ENCODE data around the gene ZNF630.
"Not testable (repeated sequence)": the region's sequence is repeated elsewhere in the genome, so short reads cannot be mapped to it uniquely, and the experiment has no call there.

The ZNF630 gene

DNA sequence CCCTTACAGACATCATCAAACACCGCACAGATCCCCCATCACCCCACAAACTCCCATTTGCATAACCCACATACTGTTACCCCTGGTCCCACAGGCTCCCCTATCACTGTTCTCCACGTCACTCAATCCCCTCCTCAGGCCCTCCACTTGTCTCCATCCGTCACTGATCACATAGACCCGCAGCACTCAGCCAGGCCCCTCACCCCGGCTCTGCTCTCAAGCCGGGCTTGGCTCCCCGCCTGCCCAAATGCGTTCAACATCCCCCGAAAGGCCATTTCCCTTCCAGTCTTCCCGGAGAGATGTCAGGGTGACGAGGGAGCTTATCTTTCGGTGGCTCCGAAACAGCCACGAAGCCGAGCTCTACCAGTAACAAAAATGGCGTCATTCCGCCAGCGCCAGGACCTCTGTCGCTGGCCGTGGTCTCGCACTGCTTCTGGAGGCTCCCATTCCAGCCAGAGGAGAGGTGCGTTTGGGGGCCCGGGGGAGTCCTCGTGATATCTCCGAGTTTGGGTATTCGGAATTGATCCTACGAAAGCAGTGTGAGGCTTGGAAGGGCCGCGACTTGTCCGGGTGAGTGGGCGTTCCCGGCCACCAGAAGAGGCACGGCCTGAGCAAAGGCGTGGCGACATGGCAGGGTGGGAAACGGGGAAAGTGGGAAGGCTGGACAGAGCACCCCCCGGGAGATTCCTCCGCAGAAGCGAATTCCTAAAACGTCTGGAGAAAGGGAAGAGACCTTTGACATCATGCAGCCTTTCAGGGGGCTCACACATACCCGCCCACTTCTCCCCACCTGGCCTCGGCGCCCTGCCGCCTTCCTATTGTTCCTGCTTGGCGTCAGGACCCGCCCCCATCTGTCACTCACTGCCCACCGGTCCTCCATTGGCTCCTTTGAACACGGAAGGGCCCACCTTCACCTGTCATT lies at the start of gene ZNF630:
ZNF630 (minus strand) TSS at position 577 of the 922 bp plus-strand sequence. CDS start 4,754 bp downstream, outside the sequence.
- DNase-seq, result peak; percentile 76

DNA sequence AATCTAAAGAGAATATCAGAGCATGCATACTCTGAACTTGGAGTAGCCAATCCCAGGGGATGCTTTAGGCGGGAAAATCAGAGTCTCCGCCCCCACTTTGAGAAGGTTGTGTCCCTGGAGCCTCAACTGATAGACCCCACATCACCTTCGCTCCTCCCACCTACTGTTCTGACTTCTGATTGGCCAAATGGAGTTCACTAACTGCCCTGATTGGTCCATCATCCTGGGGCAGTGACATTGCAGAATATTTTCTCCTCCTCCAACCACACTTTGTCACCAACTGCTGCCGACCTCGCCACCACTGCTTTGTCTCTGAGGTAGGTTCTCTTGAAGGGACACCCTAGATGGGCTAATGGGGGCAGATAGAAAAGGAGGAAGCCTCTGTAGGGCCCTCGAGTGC lies 36.3 kb upstream of the ZNF630 start:
- no peak for DNase-seq

DNA sequence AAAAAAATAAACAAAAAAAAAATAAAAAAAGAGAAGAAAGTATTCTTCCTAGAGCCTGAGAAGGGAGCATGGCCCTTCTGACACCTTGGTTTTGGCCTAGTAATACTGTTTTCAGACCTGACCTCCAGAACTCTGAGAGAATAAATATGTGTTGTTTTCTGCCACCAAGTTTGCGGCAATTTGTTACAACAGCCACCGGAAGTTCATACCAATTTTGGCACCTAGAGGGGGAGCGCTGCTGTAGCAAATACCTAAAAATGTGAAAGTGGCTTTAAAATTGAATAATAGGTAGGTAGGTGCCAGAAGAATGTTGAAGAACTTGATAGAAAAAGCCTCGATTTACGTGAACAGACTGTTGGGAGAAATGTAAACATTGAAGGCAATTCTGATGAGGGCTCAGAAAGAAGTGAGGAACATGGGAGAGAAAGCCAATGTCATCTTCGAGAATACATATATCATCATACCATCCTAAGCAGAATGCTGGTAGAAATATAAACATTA lies 31.5 kb upstream of the ZNF630 start:
- DNase-seq, result no peak

DNA sequence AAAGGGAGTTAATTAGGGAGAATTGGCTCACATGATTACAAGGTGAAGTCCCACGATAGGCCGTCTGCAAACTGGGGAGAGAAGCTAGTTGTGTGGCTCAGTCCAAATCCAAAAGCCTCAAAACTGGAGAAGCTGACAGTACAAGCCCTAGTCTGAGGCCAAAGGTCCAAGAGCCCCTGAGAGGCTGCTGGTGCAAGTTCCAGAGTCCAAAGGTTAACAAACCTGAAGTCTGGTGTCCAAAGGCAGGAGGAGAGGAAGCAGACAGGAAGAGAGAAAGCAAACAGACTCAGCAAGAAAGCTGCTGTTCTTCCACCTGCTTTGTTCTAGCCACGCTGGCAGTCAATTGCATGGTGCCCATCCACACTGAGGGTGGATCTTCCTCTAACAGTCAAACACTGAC lies 30.0 kb upstream of the ZNF630 start:
- DNase-seq, result no peak

DNA sequence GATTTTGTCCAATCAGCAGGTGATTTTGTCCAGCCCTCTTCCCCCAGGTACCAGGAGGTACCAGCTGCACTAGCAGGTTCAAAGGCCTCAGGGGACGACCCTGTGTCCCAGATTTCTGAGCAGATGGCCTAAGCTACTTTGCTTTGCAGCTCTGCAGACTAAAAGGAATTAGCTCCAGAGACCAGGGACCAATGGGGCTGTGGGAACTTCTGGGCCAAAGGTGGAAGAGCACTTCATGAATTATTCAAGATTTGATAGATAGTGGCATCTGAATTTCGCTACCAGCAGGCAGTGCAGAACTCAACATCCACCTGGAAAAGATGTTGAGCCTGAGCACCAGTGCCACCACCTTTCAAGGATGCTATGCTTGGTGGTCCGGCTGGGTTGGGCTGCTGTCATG lies 21.1 kb upstream of the ZNF630 start:
- DNase-seq, result not testable (repeated sequence)

DNA sequence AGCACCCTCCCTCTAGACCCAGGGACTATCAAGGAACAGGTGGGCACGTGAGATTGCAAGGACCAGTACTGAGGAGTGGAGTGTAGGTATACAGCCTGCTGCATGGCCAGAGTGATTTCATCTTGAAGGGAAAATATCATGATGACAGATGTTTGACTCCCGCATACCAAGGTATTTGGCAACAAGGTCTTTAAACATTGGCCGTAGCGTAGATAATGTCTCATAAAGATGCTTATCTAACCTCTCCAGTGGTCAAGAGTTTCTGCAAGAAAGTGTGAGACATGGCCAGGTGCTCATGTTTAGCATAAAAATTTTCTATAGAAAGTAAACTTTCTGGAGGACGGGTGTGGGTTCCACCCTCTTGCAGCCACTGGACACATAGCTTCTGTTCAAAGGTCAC lies 18.7 kb upstream of the ZNF630 start:
- DNase-seq, result no peak

DNA sequence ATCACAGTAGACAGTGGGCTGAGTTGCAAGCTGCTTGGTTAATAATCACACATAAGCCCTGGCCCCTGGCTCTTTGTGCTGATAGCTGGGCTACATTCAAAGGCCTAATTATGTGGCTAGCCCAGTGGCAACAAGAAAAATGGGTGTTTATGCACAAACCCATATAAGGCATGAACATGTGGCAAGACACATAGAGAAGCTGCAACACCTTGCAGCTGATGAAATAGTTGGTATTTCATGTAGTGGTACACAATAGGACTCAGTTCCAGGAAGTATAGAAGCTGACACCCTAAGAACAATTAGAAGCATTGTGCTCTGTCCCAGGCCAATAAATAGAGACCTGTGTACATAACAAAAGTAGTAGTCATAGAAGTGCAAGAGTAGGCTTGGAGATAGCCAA lies 14.6 kb upstream of the ZNF630 start:
- no peak for DNase-seq

DNA sequence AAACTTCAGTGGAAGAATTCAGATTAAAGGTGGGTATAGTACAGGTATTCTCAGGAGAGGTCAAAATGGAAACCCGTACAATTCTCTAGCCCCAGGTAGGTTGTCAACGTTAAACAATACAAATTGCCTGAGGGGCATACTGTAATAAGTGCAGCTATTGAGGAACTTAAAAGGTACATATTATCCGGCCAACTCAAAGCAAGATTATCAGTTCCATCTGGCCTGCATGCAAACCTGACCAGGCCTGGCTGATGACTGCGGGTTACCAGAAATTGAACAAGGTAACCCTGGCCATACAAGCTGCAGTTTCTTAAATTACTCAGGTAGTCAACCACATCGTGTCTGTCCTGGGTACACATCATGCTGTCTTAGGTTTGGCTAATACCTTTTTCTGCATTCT lies 12.3 kb upstream of the ZNF630 start:
- DNase-seq, result no peak

DNA sequence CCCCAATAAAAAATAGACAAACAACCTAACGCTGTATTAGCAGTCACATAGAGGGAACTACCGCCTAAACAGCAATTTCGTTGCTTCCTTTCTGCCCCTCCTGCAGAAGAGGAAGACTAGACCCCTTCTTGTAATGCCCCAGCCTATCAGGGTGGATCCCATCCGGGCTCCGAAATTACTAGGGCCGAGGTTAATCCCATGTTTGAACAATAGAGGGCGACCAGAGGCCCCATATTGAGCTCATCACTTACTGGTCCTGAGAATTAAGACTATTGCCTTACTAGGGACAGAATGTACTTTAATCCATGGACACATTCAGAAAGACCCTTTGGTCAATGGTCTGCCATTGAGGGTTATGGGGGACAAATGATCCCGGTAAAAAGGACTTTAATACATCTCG lies 11.8 kb upstream of the ZNF630 start:
- DNase-seq, result no peak

DNA sequence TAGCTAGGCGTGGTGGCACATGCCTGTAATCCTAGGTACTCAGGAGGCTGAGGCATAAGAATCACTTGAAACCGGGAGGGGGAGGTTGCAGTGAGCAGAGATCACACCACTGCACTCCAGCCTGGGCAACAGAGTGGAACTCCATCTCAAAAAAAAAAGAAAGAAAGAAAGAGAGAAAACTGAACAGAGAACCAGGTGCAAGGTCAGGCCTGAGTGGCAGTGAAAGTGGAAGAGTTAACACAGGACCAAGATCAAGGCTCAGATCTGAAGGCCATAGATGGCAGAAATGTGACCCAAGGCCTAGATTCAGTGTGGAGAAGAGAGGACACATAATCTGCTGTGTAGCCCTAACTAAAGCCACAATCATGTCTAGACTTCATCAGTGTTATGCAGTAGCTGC lies 4.9 kb upstream of the ZNF630 start:
- no peak for DNase-seq

DNA sequence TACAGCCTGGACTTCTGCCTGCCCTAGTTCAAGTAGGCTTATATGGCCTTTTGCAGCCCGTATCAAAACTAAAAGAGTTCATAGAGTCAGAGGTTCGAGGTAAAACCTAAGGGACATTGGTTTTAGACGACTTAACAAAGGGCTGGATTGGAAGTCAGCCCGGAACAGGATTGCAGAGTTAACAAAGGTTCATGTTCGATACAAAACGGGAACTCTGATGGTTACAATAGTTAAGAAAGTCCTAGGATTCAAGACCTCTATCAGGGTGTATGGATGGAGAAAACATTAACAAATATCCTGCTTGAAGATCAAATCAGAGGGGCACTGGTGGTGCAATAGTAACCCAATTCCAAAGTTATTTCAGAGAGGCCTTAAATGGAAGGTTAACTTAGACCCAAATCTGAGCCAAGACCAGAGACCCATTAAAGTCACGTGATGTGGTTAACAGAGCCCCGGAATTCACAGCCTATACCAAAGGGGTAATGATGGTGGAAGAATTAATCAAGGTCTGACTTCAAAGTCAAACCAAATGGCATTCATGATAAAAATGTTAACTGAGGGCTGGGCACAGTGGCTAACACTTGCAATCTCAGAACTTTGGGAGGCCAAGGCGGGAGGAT lies 656 bp upstream of the ZNF630 start:
- DNase-seq, result no peak

DNA sequence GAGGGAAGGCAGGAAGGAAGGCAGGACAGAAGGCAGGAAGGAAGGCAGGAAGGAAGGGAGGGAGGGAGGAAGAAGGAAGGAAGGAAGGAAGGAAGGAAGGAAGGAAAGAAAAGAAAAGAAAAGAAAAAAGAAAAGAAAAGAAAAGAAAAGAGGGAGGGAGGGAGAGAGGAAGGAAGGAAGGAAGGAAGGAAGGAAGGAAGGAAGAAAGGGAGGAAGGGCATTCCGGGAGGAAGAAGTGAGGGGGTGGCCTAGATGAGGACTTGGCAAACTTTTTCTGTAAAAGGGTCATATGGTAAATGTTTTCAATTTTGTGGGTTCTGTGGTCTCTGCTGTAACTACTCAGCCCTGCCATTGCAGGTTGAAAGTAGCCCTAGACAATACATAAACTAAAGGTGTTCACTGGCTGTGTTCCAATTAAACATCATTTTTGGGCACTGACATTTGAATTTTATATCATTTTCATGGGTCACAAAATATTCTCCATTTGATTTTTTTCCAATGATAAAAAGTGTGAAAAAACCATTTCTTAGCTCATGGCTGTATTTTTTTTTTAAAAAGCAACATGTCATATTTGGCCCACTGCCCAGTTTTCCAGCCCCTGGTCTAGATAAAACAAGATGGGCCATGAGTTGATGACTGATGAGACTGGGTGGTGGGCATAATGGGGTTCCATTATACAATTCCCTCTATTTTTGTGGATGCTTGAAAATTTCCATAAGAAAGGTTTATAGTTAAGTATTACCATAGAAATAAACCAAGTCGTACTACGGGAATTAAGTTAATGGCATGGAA lies 3.1 kb downstream of the ZNF630 start:
- DNase-seq, result no peak

DNA sequence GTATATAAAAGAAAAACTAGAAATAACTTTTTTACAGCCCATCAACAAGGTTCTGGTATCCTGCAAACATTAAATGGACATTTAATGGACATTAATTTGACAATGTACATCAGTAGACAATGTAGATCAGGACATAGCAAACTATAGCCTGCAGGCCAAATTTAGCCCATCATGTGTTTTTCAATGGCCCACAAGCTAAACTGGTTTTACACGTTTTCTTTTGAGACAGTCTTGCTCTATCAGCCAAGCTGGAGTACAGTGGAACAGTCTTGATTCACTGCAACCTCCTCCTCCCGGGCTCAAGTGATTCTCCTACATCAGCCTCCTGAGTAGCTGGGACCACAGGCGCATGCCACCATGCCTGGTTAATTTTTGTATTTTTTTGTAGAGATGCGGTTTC lies 7.2 kb downstream of the ZNF630 start:
- no peak for DNase-seq

DNA sequence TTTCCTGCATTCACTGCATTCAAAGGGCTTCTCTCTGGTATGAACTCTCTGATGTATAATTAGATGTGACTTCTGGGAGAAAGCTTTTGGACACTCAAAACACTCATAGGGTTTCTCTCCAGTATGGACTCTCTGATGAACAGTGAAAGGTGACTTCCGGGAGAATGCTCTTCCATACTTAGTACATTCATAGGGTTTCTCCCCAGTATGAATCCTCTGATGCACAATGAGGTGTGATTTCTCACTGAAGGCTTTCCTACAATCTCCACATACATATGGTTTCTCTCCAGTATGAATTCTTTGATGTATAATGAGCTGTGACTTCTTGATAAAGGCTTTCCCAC lies 12.2 kb downstream of the ZNF630 start:
- DNase-seq, result no peak

DNA sequence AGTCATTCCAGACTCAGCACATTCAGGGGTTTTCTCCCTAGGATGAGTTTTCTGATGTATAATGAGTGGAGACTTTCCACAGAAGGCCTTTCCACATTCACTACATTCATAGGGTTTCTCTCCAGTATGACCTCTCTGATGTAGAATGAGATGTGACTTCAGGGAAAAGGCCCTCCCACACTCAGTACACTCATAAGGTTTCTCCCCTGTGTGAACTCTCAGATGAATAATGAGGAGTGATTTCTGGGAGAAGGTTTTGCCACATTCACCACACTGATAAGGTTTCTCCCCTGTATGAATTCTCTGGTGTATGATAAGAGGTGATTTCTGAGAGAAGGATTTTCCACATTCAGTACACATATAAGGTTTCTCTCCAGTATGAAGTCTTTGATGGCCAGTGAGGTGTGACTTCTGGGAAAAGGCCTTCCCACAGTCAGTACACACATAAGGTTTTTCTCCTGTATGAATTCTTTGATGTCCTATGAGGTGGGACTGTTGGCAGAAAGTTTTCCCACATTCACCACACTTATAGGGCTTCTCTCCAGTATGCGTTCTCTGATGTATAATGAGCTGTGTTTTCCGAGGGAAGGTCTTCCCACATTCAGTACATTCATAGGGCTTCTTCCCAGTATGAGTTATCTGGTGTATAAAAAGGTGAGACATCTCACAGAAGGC lies 12.7 kb downstream of the ZNF630 start:
- no peak for DNase-seq

DNA sequence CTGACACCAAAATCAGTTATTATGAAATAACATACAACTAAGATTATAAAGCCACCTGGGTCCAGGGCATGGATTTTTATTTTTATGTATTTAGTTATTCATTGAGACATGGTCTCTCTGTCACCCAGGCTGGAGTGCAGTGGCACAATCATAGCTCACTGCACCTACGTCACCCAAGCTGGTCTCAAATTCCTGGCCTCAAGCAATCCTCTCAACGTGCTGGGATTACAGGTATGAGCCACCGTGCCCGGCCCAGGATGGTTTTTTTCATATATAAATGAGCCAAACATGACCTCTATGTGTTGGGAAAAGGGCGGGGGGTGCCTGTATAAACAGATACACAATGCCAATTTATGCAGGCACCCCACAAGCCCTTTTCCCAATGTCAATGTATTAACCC lies 24.6 kb downstream of the ZNF630 start:
- DNase-seq, result no peak

DNA sequence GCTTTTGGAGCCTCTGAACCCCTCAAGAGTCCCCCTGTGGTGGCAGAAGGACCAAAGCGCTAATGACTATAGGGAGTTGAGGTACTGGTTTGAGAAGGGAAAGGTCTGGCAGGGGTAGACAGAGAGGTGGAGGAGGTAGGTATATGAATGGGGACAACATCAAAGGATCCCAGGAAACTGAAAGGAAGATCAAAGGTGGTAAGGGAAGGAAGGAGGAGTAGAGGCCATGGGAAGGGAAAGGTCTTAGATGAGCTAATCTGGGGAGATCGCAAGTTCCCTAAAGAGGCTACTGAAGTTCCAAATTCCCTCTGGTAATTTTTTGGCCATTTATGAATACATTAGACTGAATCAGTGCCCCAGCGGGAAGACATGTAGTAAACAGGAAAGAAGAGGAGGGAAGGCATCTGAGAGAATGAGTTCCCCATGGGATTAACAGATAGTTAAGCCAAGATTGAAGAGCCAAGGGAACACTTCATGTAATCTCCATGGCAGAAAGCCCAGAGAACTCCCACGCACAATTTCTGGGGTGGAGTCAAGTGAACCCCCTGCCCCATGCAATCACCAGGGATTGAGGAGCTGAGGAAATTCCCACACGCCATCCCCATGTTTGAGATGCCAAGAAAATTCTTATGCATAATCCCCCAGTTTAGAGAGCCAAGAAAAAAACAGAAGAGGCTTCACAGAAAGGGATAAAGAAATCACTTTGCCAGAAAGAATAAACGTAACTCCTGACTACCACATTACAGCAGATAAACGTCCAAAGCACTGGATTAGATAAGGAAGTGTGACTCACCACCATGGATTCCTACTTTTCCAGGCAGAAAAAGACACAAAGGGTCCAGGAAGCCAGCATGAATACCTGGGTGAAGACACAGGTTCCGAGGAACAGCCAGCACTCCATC lies 25.8 kb downstream of the ZNF630 start:
- no peak for DNase-seq

DNA sequence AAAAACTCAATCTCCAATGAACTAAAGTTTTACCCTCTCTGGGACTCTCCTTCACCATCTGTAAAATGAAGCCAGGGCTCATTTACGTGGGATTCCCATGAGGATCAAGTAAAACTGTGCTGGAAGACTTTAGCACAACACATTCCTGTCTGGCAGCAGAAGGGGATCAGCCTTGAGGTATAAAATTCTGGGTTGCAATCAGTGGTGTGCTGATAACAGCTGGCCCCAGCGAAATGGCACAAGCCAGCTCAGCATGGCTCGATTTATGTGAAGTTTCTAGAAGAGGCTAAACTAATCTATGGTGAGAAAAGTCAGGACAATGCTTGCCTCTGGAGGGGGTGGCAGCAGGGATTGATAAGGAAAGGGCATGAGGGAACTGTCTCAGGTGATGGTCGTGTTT lies 28.4 kb downstream of the ZNF630 start:
- no peak for DNase-seq

DNA sequence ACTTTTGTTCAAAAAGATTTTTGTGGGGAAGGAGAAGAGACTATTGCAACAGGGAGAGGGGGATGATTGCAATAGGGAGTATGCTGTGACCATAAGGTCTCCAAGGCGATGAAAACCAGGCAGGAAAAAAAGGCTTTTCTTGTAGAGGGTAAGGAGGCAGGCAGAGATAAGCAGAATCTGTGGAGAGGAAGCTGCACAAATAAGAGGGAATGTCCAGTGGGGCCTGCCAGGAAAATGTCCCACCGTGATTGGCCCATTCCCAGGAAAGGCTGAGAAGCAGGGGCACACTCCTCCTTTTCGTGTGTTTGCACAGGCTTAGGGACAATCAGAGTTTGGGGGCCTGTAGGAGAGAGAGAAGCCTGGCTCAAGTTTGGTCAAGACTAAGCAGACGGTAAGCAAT lies 35.5 kb downstream of the ZNF630 start:
- no peak for DNase-seq

DNA sequence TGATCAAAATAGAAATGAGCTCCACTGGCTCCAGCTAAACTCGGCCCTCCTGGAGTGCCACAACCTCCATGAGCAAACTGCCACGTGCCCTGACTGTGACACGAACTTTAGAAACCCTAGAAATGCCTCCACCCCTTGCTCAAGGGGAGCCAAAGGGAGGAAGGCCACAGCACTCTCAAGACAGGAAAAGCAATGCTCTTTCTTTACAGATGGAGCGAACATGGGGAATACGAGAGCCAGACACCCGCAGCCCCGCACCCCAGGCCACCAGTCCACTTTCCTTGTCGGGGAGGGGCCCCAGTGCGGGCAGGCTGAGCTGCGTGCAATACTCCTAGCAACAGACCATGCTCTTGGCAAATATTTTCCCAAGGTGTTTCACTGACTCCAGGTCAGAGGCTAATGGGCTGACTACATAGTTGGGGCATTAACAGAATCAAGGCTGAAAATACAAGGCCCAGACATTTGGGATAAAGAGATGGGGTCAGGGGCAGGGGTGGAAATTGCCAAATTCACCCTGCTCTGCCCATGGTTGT lies 40.7 kb downstream of the ZNF630 start:
- DNase-seq, result not testable (repeated sequence)

DNA sequence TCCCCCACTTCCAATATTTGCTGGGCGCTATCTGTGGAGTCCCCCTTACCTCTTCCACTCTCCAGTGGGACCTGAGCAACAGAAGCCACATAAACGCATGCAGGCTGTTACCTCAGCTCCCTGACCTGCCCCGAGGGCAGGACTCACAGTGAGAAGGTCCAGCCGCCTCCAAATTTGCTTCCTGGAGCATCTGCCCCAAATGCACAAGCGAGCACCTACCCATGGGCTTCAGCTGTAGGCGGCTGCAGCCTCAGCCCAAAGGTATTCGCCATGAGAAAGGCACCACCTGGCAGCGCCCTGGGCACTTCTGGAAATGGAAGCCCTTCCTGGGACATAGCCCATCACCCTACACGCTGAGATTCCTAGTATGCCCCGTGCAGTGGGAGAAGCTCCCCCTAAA lies 41.2 kb downstream of the ZNF630 start:
- no peak for DNase-seq

DNA sequence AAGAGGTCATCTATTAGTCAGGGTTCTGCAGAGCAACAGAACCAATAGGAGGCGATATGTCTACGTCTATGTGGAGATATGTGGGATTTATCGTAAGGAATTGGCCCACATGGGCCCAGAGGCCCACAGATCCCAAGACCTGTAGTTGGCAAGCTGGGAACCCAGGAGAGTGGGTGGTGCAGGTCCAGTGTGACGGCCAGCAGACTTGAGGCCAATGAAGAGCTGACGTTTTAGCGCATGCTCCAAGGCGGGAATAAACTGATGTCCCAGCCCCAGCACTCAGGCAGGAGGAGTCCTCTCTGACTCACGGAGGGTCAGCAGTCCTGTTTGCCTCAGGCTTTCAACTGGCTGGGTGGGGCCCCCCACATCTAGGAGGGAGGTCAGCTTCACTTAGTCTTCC lies 43.3 kb downstream of the ZNF630 start:
- DNase-seq, result no peak

All from NCI-H1092 (cell line).